GM12878 (cell line): ENCODE measurements around the gene HTATIP2.

Source experiments
- ATF3 ChIP-seq: IDR thresholded peaks from 2 replicates; pipeline ENCODE4 v1.6.1; 2011; ENCODE audit warnings: low read depth, mild to moderate bottlenecking, low read length, moderate library complexity, borderline replicate concordance; ENCODE audit errors: extremely low read depth
- CBFB ChIP-seq: IDR thresholded peaks from 2 replicates; pipeline ENCODE4 v1.6.1; 2016; ENCODE audit warnings: antibody characterized with exemption, low read depth
- CBX3 ChIP-seq: fragments of 200-600 bp; sonication (generic); IDR thresholded peaks from 2 replicates; pipeline ENCODE4 v1.6.1; 2016; ENCODE audit warnings: low read depth, borderline replicate concordance
- DPF2 ChIP-seq: fragments of 450-650 bp; IDR thresholded peaks from 2 replicates; pipeline ENCODE4 v1.6.1; 2017; ENCODE audit warnings: mild to moderate bottlenecking
- MYC ChIP-seq: IDR thresholded peaks from 2 replicates; pipeline ENCODE4 v1.6.1; 2011; ENCODE audit warnings: mild to moderate bottlenecking, low read length, moderate library complexity, inconsistent platforms; ENCODE audit not compliant: insufficient read depth, insufficient replicate concordance, insufficient read length, severe bottlenecking
- NRF1 ChIP-seq: conservative IDR thresholded peaks from 2 replicates; pipeline ENCODE4 v1.6.1; 2011; ENCODE audit warnings: mild to moderate bottlenecking, low read depth, low read length, improper control_type of control experiment
- RAD21 ChIP-seq: IDR thresholded peaks from 2 replicates; pipeline ENCODE4 v1.6.1; 2011; ENCODE audit warnings: mild to moderate bottlenecking, low read depth, low read length, moderate library complexity; ENCODE audit not compliant: insufficient read depth

DNA sequence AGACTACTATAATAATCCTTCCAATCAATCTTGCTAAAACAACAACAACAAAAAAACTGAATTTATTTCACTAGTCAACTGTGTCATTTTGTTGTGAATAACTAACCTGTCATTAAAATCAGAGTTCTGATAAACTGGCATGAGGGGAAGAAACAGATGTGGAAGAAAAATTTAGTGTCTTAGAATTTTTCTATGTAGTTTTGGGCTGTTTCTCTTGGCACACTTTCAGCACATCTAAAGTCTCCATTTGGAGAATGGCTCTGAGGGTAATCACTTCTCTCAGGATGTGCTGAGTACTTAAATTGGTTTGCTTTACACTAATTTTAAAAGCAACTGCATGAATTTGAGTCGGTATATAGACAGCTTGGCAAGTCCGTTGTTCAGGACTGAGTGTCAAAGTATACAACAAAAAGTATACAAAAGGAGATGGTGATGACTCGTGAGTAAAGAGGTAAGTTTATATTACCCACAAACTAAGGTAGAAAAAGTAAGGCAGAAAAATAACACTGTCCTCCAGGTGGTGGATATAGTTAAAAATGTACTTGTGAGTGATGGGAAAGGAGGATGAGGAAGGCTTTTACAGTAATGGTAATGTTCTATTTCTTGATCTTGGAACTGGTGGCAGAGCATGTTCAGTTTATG lies 10.2 kb downstream of the HTATIP2 start:
- TF ChIP-seq MYC, result no peak
- TF ChIP-seq CBX3, result no peak
- no peak for TF ChIP-seq NRF1
- no peak for TF ChIP-seq ATF3
- no peak for TF ChIP-seq RAD21
- TF ChIP-seq DPF2, result no peak
- no peak for TF ChIP-seq CBFB
